PC-3 (cell line): ENCODE data around the gene GPR176. TPM values are rescaled to one million over a fixed set of nuclear protein-coding genes. Genes with fewer than 3 reads are reported as not detected.
A peak's percentile ranks its signal among the peaks of the same experiment; 100 is the strongest.

Experiments used
- ATAC-seq: fragments of 200-7000 bp; cut with Tn5 transposase; 2 replicates; pipeline ENCODE4 v1.9.1; 2020; ENCODE audit warnings: mild to moderate bottlenecking, moderate library complexity
- BruUV-seq: library from RNA; stranded (reverse); fragments of 400-500 nt; replicated peaks from 2 replicates; lab custom pipeline; 2021; lab: Mats Ljungman, UMichigan
- CTCF ChIA-PET: fragments of 300-600 bp; sonication (Branson Sonifier 250); formaldehyde crosslinking; loops from one replicate; lab custom pipeline; 2022; ENCODE audit warnings: antibody characterized with exemption; lab: Charles Lee
- POLR2A ChIA-PET: fragments of 300-600 bp; sonication (Branson Sonifier 250); formaldehyde crosslinking; loops from one replicate; lab custom pipeline; 2022; ENCODE audit warnings: antibody characterized with exemption; ENCODE audit not compliant: unreplicated experiment; lab: Charles Lee
- DNase-seq: peaks from one replicate; pipeline ENCODE4 v3.0.0-alpha.2; 2015
- H2AFZ ChIP-seq: fragments of 300-600 bp; sonication (generic); 2 replicates; pipeline ENCODE4 v1.6.0; 2016; ENCODE audit warnings: antibody characterized with exemption, low read length
- H3F3A ChIP-seq: fragments of 300-600 bp; sonication (generic); one replicate; pipeline ENCODE4 v1.6.0; 2017; ENCODE audit warnings: antibody characterized with exemption, low read length, control low read depth, mild to moderate bottlenecking; ENCODE audit not compliant: unreplicated experiment
- H3K27ac ChIP-seq: fragments of 300-600 bp; sonication (generic); 2 replicates; pipeline ENCODE4 v1.5.1; 2016; ENCODE audit warnings: mild to moderate bottlenecking, low read length
- H3K27me3 ChIP-seq: fragments of 300-600 bp; sonication (generic); 2 replicates; pipeline ENCODE4 v1.6.1; 2016; ENCODE audit warnings: low read length, mixed read lengths
- H3K36me3 ChIP-seq: fragments of 300-600 bp; sonication (generic); 2 replicates; pipeline ENCODE4 v1.6.1; 2016; ENCODE audit warnings: low read depth, mixed run types, low read length, mixed read lengths
- H3K4me1 ChIP-seq: fragments of 300-600 bp; sonication (generic); 2 replicates; pipeline ENCODE4 v1.5.1; 2016; ENCODE audit warnings: low read length; ENCODE audit not compliant: insufficient read depth
- H3K4me2 ChIP-seq: fragments of 300-600 bp; sonication (generic); 2 replicates; pipeline ENCODE4 v1.6.0; 2016; ENCODE audit warnings: low read length
- H3K4me3 ChIP-seq: fragments of 300-600 bp; sonication (generic); 2 replicates; pipeline ENCODE4 v1.5.1; 2016; ENCODE audit warnings: mild to moderate bottlenecking, low read length, mixed read lengths
- H3K79me2 ChIP-seq: fragments of 300-600 bp; sonication (generic); 2 replicates; pipeline ENCODE4 v1.6.1; 2017; ENCODE audit warnings: low read length, mixed read lengths
- H3K9ac ChIP-seq: fragments of 300-600 bp; sonication (generic); 2 replicates; pipeline ENCODE4 v1.6.0; 2016; ENCODE audit warnings: mild to moderate bottlenecking, low read length
- H3K9me2 ChIP-seq: fragments of 300-600 bp; sonication (generic); replicated peaks from 2 replicates; pipeline ENCODE4 v1.6.1; 2016; ENCODE audit warnings: mixed run types, low read length, mixed read lengths
- H3K9me3 ChIP-seq: fragments of 300-600 bp; sonication (generic); 2 replicates; pipeline ENCODE4 v1.6.1; 2016; ENCODE audit warnings: low read length, mixed read lengths
- H4K20me1 ChIP-seq: fragments of 300-600 bp; sonication (generic); 2 replicates; pipeline ENCODE4 v1.6.1; 2016; ENCODE audit warnings: low read length, mixed read lengths
- EZH2 ChIP-seq: fragments of 300-600 bp; sonication (generic); IDR thresholded peaks from one replicate; pipeline ENCODE4 v1.6.1; 2017; ENCODE audit warnings: antibody characterized with exemption, mild to moderate bottlenecking, low read length; ENCODE audit not compliant: unreplicated experiment
- EZH2phosphoT487 ChIP-seq: fragments of 300-600 bp; sonication (generic); IDR thresholded peaks from 2 replicates; pipeline ENCODE4 v1.6.1; 2018; ENCODE audit warnings: mild to moderate bottlenecking, antibody characterized with exemption, low read length, borderline replicate concordance
- intact Hi-C: fragments of 100-400 bp; cut with micrococcal nuclease; formaldehyde crosslinking; loops from 2 replicates; pipeline ENCODE4 v1.9.0; 2023
- total RNA-seq: library from RNA; depleted of rRNA; stranded (reverse); fragments of >200 nt; gene quantifications from 2 replicates; pipeline ENCODE4 v1.2.3, GENCODE V29; 2014
- TF ChIP-seq, protein P1 (sequence below): fragments of 300-600 bp; sonication (generic); conservative IDR thresholded peaks from 2 replicates; pipeline ENCODE4 v1.5.1; 2017; ENCODE audit warnings: antibody characterized with exemption, low read depth, mild to moderate bottlenecking, low read length

Gene GPR176
- total RNA-seq, 1 experiment from 2014 or later, result 27.8 TPM

GRCh38 chr15:39890621-39891020 is 29.4 kb downstream of the GPR176 start:
- Histone ChIP-seq H3K9me2 (no peaks in the 10 kb centered on the region), H3K79me2 (no peaks in the 10 kb centered on the region), H2AFZ (no peak overlapping the region), H3K27ac (no peak overlapping the region), H3F3A (no peaks in the 10 kb centered on the region), H4K20me1 (no peaks in the 10 kb centered on the region), H3K36me3 (no peaks in the 10 kb centered on the region), H3K4me2 (no peak overlapping the region), H3K9me3 (no peaks in the 10 kb centered on the region), H3K4me3 (no peak overlapping the region), H3K27me3 (no peaks in the 10 kb centered on the region), H3K4me1 (peaks cover 22% of the 10 kb centered on the region), H3K9ac (no peak overlapping the region)
- ATAC-seq, result no peak
- CTCF ChIA-PET, result no interaction called here
- POLR2A ChIA-PET, result interaction anchor here (0.6 kb wide), 1 partner anchor 27 kb away, joined by 4 read pairs; no protein-coding TSS in a partner anchor
- no peak for DNase-seq
- BruUV-seq, result no TSS peak
- TF ChIP-seq EZH2phosphoT487, result no peak
- intact Hi-C loops, result no loop called here

DNA sequence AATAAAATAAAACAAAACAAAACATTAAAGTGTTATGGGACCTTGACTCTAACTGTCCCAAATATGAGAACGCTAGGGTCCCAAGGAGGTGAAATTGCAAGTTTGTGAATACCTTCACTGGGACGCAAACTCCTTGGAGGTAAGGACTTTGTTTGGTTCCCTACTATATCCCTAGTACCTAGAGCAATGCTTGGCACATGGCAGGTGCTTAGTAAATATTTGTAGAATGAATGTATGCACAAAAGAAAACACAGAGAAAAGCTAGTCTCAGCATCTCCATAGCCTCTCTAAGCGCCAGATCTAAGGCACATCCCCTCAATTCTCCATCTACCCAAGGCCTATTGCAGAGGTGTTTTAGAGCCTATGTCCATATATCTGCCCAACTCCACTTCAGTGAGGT is 30.5 kb downstream of the GPR176 start:
- Histone ChIP-seq H3F3A (no peaks in the 10 kb centered on the region), H3K9me2 (no peaks in the 10 kb centered on the region), H4K20me1 (no peaks in the 10 kb centered on the region), H3K27me3 (no peaks in the 10 kb centered on the region), H3K4me3 (no peak overlapping the region), H3K9me3 (no peaks in the 10 kb centered on the region), H3K36me3 (no peaks in the 10 kb centered on the region), H3K4me1 (peaks cover 22% of the 10 kb centered on the region), H3K9ac (no peak overlapping the region), H3K4me2 (no peak overlapping the region), H3K27ac (no peak overlapping the region), H3K79me2 (no peaks in the 10 kb centered on the region), H2AFZ (no peak overlapping the region)
- DNase-seq (peak; percentile 29), ATAC-seq (peak; percentile 37)
- CTCF ChIA-PET, result interaction anchor here (0.6 kb wide), 1 partner anchor 28 kb away, joined by 5 read pairs; no protein-coding TSS in a partner anchor
- intact Hi-C loops, result no loop called here
- no TSS peak for BruUV-seq
- POLR2A ChIA-PET, result no interaction called here
- TF ChIP-seq, protein P1, sequence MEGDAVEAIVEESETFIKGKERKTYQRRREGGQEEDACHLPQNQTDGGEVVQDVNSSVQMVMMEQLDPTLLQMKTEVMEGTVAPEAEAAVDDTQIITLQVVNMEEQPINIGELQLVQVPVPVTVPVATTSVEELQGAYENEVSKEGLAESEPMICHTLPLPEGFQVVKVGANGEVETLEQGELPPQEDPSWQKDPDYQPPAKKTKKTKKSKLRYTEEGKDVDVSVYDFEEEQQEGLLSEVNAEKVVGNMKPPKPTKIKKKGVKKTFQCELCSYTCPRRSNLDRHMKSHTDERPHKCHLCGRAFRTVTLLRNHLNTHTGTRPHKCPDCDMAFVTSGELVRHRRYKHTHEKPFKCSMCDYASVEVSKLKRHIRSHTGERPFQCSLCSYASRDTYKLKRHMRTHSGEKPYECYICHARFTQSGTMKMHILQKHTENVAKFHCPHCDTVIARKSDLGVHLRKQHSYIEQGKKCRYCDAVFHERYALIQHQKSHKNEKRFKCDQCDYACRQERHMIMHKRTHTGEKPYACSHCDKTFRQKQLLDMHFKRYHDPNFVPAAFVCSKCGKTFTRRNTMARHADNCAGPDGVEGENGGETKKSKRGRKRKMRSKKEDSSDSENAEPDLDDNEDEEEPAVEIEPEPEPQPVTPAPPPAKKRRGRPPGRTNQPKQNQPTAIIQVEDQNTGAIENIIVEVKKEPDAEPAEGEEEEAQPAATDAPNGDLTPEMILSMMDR, result no peak
- TF ChIP-seq EZH2phosphoT487, result no peak
- no peak for TF ChIP-seq EZH2

- ChIA-PET CTCF (interaction anchor here (0.6 to 2.1 kb wide), 8 partner anchors 37 to 589 kb away, joined by 3 to 16 read pairs (median 4); partner anchors contain the start of gene EIF2AK4), POLR2A (interaction anchor here (0.6 to 0.7 kb wide), 3 partner anchors 37 to 350 kb away, joined by 3 to 4 read pairs (median 3); partner anchors contain the start of gene PAK6)
- TF ChIP-seq EZH2phosphoT487 (no peak), EZH2 (no peak)
- TF ChIP-seq, protein P1, result no peak
- no TSS peak for BruUV-seq
- Histone ChIP-seq H3K4me1 (peaks cover 22% of the 10 kb centered on the region), H3K27ac (no peak overlapping the region), H3K9ac (no peak overlapping the region), H3K4me2 (no peak overlapping the region), H3K79me2 (no peaks in the 10 kb centered on the region), H3K9me3 (no peaks in the 10 kb centered on the region), H2AFZ (no peak overlapping the region), H3K36me3 (no peaks in the 10 kb centered on the region), H3F3A (no peaks in the 10 kb centered on the region), H3K9me2 (no peaks in the 10 kb centered on the region), H4K20me1 (no peaks in the 10 kb centered on the region), H3K4me3 (no peak overlapping the region), H3K27me3 (no peaks in the 10 kb centered on the region)
- no peak for DNase-seq
- ATAC-seq, result no peak
- intact Hi-C loops, result loop anchor here (1.0 kb wide), 4 partner anchors 19 to 87 kb away; no protein-coding TSS in a partner anchor
Measured at GRCh38 chr15:39888809-39889208, 31.3 kb downstream of the GPR176 start.
